Measurements from ENCODE around the gene B4GALT1. TPM values are rescaled to one million over a fixed set of nuclear protein-coding genes. Genes with fewer than 3 reads are reported as not detected.

The B4GALT1 gene
- total RNA-seq, 2 experiments from 2014 or later = 12.8 to 38.7 TPM

DNA sequence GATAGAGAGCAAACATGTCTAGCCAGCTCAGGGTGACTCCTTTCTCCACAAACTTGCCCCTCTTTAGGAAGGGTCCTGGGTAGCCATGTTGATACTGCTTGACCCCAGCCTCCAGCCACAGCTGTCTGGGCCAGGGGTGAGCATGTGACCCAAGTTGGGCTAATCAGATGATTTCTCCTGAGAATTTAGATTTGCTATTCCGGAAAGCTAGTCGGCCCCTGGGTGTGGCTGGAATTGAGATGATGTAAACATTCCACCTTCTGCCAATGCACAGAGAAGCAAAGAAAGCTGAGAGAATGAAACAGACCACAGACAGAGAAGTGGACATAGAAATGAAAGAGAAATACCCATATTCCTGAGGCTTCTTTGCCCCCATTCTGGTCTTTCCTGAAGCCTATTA is 17.8 kb upstream of the B4GALT1 start:
- Histone ChIP-seq H3K9me2 (ENCODE audit: insufficient read depth, low read length) (no peaks in the 10 kb centered on the region), H3K27ac (ENCODE audit: low read depth, low read length, poor library complexity, severe bottlenecking) (no peak overlapping the region), H3K4me3 (ENCODE audit: low read depth, low read length, poor library complexity, severe bottlenecking) (no peak overlapping the region), H3K4me1 (ENCODE audit: insufficient read depth, low read length, poor library complexity, severe bottlenecking) (no peaks in the 10 kb centered on the region), H3K79me2 (ENCODE audit: insufficient read depth, low read depth, low read length) (no peaks in the 10 kb centered on the region), H3K9me3 (ENCODE audit: low read length) (no peaks in the 10 kb centered on the region), H3K4me2 (ENCODE audit: low read length) (no peak overlapping the region), H3K36me3 (ENCODE audit: insufficient read depth, low read length) (no peaks in the 10 kb centered on the region), H4K20me1 (ENCODE audit: insufficient read depth, low read length) (no peaks in the 10 kb centered on the region), H2AFZ (ENCODE audit: low read length) (no peak overlapping the region)
- intact Hi-C loops (cut with micrococcal nuclease; ENCODE audit: unreplicated experiment) = no loop called here
- ChIA-PET CTCF (ENCODE audit: unreplicated experiment) (no interaction called here), POLR2A (interaction anchor here (0.8 to 1.5 kb wide), 4 partner anchors 9 to 150 kb away, joined by 3 read pairs; no protein-coding TSS in a partner anchor)
- TF ChIP-seq, protein P1, sequence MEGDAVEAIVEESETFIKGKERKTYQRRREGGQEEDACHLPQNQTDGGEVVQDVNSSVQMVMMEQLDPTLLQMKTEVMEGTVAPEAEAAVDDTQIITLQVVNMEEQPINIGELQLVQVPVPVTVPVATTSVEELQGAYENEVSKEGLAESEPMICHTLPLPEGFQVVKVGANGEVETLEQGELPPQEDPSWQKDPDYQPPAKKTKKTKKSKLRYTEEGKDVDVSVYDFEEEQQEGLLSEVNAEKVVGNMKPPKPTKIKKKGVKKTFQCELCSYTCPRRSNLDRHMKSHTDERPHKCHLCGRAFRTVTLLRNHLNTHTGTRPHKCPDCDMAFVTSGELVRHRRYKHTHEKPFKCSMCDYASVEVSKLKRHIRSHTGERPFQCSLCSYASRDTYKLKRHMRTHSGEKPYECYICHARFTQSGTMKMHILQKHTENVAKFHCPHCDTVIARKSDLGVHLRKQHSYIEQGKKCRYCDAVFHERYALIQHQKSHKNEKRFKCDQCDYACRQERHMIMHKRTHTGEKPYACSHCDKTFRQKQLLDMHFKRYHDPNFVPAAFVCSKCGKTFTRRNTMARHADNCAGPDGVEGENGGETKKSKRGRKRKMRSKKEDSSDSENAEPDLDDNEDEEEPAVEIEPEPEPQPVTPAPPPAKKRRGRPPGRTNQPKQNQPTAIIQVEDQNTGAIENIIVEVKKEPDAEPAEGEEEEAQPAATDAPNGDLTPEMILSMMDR (conservative IDR thresholded peaks at IDR 0.05; ENCODE audit: low read length) = no peak
- no peak for TF ChIP-seq EZH2phosphoT487 (IDR thresholded peaks at IDR 0.05; ENCODE audit: borderline replicate concordance, low read depth, low read length)
- no peak for DNase-seq (ENCODE audit: low spot score)
- no TSS peak for BruUV-seq (replicated peaks)

DNA sequence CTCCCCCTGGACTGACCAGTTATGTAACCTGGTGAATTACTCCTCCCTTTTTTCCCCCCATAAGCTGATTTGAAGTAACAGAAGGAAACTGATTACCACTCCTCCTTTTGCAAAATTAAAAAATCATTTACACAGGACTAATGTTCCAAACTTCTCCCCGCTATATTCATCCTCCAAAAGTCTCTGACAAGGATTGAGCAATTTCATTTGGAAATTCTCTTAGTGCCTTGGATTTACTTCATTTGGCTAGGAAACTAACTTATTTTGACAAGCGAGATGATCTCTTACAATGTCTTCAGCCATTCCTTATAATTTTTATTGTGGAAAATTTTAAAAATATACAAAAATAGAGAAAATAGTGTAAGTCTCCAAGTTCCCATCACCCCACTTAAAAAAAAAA is 15.4 kb upstream of the B4GALT1 start:
- no TSS peak for BruUV-seq (replicated peaks)
- ChIA-PET POLR2A (interaction anchor here (0.6 to 1.2 kb wide), 2 partner anchors 14 to 44 kb away, joined by 3 read pairs; no protein-coding TSS in a partner anchor), CTCF (ENCODE audit: unreplicated experiment) (no interaction called here)
- no peaks in the 10 kb centered on the region for H3K36me3 ChIP-seq (ENCODE audit: insufficient read depth, low read length)
- H3K9me3 ChIP-seq (ENCODE audit: low read length) = no peaks in the 10 kb centered on the region
- TF ChIP-seq, protein P1 (conservative IDR thresholded peaks at IDR 0.05; ENCODE audit: low read length) = no peak
- TF ChIP-seq EZH2phosphoT487 (IDR thresholded peaks at IDR 0.05; ENCODE audit: borderline replicate concordance, low read depth, low read length) = no peak
- H3K27ac ChIP-seq (ENCODE audit: low read depth, low read length, poor library complexity, severe bottlenecking) = no peak overlapping the region
- peaks cover 3% of the 10 kb centered on the region for H3K4me1 ChIP-seq (ENCODE audit: insufficient read depth, low read length, poor library complexity, severe bottlenecking)
- no peak for DNase-seq (ENCODE audit: low spot score)
- H2AFZ ChIP-seq (ENCODE audit: low read length) = no peak overlapping the region
- no peaks in the 10 kb centered on the region for H3K79me2 ChIP-seq (ENCODE audit: insufficient read depth, low read depth, low read length)
- no peaks in the 10 kb centered on the region for H3K9me2 ChIP-seq (ENCODE audit: insufficient read depth, low read length)
- no peaks in the 10 kb centered on the region for H4K20me1 ChIP-seq (ENCODE audit: insufficient read depth, low read length)
- intact Hi-C loops (cut with micrococcal nuclease; ENCODE audit: unreplicated experiment) = no loop called here
- H3K4me3 ChIP-seq (ENCODE audit: low read depth, low read length, poor library complexity, severe bottlenecking) = no peak overlapping the region
- H3K4me2 ChIP-seq (ENCODE audit: low read length) = no peak overlapping the region

DNA sequence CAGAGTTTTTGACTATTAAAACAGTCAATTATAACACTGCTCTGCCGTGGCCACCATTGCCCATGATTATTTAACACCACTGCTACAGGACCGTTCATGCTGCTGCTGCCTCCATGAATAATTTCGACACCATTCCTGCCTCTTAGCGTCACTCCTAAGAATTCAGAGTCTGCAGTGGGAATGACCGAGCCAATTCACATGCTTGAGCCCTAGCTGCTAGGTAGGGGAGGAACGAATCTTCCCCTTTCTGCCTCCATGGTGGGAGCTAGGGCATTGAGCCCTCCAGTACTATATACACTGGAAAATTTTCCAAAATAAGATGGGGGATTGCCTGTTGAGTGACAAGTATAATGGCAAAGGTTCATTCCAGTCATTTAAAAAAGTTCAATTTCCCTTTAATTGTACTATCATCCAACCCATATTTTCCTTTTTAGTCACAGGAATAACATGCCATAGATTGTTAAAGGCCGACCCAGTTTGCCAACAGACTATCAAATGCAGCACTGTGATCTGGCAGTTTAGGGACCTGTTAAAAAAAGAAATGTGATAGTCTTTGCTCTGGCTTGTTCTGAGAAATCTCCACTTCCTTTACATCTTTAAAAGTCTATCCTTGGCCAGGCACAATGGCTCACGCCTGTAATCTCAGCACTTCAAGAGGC is 13.5 kb upstream of the B4GALT1 start:
- Histone ChIP-seq H2AFZ (ENCODE audit: low read length) (no peak overlapping the region; the same call in 1 of the 2 replicates), H3K9me2 (ENCODE audit: insufficient read depth, low read length) (no peaks in the 10 kb centered on the region), H3K4me2 (ENCODE audit: low read length) (no peak overlapping the region), H3K36me3 (ENCODE audit: insufficient read depth, low read length) (no peaks in the 10 kb centered on the region), H3K27ac (ENCODE audit: low read depth, low read length, poor library complexity, severe bottlenecking) (no peak overlapping the region), H3K4me1 (ENCODE audit: insufficient read depth, low read length, poor library complexity, severe bottlenecking) (peaks cover 7% of the 10 kb centered on the region), H3K4me3 (ENCODE audit: low read depth, low read length, poor library complexity, severe bottlenecking) (no peak overlapping the region), H4K20me1 (ENCODE audit: insufficient read depth, low read length) (no peaks in the 10 kb centered on the region), H3K79me2 (ENCODE audit: insufficient read depth, low read depth, low read length) (no peaks in the 10 kb centered on the region), H3K9me3 (ENCODE audit: low read length) (no peaks in the 10 kb centered on the region)
- DNase-seq (ENCODE audit: low spot score) = no peak
- ChIA-PET CTCF (ENCODE audit: unreplicated experiment) (no interaction called here), POLR2A (no interaction called here)
- intact Hi-C loops (cut with micrococcal nuclease; ENCODE audit: unreplicated experiment) = no loop called here
- no peak for TF ChIP-seq EZH2phosphoT487 (IDR thresholded peaks at IDR 0.05; ENCODE audit: borderline replicate concordance, low read depth, low read length)
- TF ChIP-seq, protein P1 (conservative IDR thresholded peaks at IDR 0.05; ENCODE audit: low read length) = no peak
- no TSS peak for BruUV-seq (replicated peaks)

All from OCI-LY7 (cell line).